ENCODE measurements around the gene NLGN4Y. TPM values are rescaled to one million over a fixed set of nuclear protein-coding genes. Genes with fewer than 3 reads are reported as not detected.

The NLGN4Y gene
- total RNA-seq, 1 donor from 2014 or later, result not detected

DNA sequence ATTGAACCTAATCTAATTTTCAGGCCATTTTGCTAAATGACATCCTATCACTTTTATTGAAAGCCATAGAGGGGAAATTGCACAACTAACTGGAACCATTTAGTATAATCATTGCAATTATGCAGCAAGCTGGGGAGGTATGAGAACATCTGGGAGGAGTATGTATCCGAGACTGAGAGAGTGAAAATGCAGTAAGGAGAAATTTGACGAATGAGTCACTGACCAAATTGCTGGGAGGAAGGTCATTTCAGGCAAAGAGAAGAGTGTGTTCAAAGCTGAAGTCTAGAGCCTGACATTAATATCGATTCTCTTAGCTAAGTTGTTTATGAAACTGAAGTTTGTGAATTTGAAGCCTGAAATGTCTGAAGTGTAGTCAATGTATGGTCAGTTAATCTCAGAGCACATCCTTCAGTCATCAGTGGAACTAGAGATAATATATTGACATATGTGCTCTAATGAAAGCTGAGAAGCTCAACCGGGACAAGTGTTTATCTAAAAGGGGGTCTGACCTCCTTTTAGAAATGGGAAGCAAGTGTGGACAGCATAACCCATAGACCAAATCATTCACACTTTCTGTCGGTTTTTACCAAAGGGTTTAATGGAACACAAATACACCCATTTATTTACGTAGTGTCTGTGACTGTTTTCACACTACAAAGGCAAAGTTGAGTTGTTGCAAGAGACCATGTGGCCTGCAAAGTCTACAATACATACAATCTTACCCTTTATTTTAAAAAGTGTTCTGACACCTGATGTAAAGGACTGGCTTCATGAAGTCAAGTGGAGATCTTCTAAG lies 120.0 kb downstream of the NLGN4Y start:
- DNase-seq (ENCODE audit: low read depth, low spot score), result no peak
- Mint-ChIP-seq H3K4me3 (no peak overlapping the region), H3K9me3 (no peaks in the 10 kb centered on the region), H3K27ac (ENCODE audit: unreplicated experiment) (no peak overlapping the region), H3K36me3 (ENCODE audit: low read depth) (no peaks in the 10 kb centered on the region), H3K4me1 (no peaks in the 10 kb centered on the region), H3K27me3 (ENCODE audit: low read depth) (no peaks in the 10 kb centered on the region)
- TF ChIP-seq, protein P1, sequence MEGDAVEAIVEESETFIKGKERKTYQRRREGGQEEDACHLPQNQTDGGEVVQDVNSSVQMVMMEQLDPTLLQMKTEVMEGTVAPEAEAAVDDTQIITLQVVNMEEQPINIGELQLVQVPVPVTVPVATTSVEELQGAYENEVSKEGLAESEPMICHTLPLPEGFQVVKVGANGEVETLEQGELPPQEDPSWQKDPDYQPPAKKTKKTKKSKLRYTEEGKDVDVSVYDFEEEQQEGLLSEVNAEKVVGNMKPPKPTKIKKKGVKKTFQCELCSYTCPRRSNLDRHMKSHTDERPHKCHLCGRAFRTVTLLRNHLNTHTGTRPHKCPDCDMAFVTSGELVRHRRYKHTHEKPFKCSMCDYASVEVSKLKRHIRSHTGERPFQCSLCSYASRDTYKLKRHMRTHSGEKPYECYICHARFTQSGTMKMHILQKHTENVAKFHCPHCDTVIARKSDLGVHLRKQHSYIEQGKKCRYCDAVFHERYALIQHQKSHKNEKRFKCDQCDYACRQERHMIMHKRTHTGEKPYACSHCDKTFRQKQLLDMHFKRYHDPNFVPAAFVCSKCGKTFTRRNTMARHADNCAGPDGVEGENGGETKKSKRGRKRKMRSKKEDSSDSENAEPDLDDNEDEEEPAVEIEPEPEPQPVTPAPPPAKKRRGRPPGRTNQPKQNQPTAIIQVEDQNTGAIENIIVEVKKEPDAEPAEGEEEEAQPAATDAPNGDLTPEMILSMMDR (conservative IDR thresholded peaks at IDR 0.05), result no peak

DNA sequence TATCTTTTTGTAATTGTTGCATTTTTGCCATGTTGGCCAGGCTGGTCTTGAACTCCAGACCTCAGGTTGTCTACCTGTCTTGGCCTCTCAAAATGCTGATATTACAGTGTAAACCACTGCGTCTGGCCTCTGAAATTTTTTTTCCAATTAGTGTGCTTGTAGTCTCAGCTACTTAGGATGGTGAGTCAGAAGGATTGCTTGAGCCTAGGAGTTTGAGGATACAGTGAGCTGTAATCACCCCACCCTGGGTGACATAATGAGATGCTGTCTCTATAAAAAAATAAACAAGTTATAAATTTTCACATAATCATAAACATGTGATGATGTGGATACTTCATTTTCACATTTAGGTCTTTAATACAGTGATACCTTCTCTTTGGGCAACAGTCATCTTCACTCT lies 154.9 kb downstream of the NLGN4Y start:
- H3K36me3 Mint-ChIP-seq (ENCODE audit: low read depth), result no peaks in the 10 kb centered on the region
- H3K27me3 Mint-ChIP-seq (ENCODE audit: low read depth), result no peaks in the 10 kb centered on the region
- no peaks in the 10 kb centered on the region for H3K9me3 Mint-ChIP-seq
- TF ChIP-seq, protein P1 (conservative IDR thresholded peaks at IDR 0.05), result no peak
- no peaks in the 10 kb centered on the region for H3K4me1 Mint-ChIP-seq
- no peak overlapping the region for H3K27ac Mint-ChIP-seq (ENCODE audit: unreplicated experiment)
- DNase-seq (ENCODE audit: low read depth, low spot score), result no peak
- no peak overlapping the region for H3K4me3 Mint-ChIP-seq

DNA sequence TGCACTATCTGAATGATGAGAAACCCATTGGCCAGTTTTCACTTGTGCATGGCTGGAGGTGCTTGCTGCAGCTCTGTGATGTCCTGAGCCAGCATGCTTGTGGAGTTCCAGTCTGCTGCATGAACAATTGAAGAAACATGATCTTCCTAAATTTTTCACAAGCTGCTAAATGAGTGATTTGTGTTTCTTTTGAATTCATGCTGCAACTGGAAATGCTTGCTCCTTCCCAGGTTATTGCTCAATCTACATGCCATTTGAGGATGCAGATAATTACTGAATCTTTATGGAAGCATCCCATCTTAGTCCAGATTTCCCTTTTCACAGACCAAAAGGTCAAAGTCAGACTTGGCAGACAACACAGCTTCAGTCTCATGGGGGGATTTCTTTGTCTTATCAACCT lies 170.2 kb downstream of the NLGN4Y start:
- H3K4me1 Mint-ChIP-seq, result no peaks in the 10 kb centered on the region
- no peaks in the 10 kb centered on the region for H3K36me3 Mint-ChIP-seq (ENCODE audit: low read depth)
- H3K9me3 Mint-ChIP-seq, result no peaks in the 10 kb centered on the region
- no peak for DNase-seq (ENCODE audit: low read depth, low spot score)
- H3K27ac Mint-ChIP-seq (ENCODE audit: unreplicated experiment), result no peak overlapping the region
- no peaks in the 10 kb centered on the region for H3K27me3 Mint-ChIP-seq (ENCODE audit: low read depth)
- TF ChIP-seq, protein P1 (conservative IDR thresholded peaks at IDR 0.05), result no peak
- no peak overlapping the region for H3K4me3 Mint-ChIP-seq

DNA sequence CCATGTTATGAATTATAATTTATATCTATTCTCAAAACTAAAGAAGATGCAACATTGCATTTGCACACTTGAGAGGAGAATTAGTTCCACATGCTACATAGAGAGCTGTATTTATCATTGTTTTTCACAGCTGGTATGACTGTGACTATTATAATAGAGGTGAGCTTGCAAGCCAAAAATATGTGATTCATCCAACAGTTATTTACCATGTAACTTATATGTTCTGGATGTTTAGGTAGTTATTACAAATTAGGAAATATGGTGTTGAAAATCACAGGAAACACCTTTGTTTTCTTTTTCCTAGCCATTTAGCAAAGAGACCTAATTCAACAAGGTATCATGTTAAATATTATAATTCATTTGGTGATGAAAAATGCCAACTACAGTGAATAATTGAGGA lies 183.8 kb downstream of the NLGN4Y start:
- no peaks in the 10 kb centered on the region for H3K4me1 Mint-ChIP-seq

DNA sequence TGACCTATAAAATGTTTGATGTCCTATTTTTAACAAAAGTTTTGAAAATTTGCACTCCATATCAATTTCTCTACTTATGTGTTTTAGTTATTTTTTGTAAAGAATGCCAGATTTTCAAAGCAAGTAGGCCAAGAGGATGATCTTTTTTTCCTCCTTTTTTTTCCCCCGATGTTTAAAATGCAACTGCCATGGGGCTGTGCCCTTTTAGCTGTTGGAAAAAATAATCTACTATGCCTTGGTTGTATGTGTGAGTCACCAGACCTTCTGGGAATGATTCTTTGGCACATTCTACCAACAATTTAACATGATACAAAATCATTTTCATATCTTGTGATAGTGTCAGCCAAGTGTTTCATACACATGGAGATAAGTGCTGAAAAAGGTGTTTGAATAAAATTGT lies 217.3 kb downstream of the NLGN4Y start:
- Mint-ChIP-seq H3K27ac (ENCODE audit: unreplicated experiment) (no peak overlapping the region), H3K36me3 (ENCODE audit: low read depth) (no peaks in the 10 kb centered on the region), H3K9me3 (no peaks in the 10 kb centered on the region), H3K4me1 (no peaks in the 10 kb centered on the region), H3K4me3 (no peak overlapping the region), H3K27me3 (ENCODE audit: low read depth) (no peaks in the 10 kb centered on the region)
- TF ChIP-seq, protein P1 (conservative IDR thresholded peaks at IDR 0.05), result no peak
- DNase-seq (ENCODE audit: low read depth, low spot score), result no peak

More for the DNA sequence above, 183.8 kb downstream of the NLGN4Y start:
- Mint-ChIP-seq H3K9me3 (no peaks in the 10 kb centered on the region), H3K27me3 (ENCODE audit: low read depth) (no peaks in the 10 kb centered on the region), H3K36me3 (ENCODE audit: low read depth) (no peaks in the 10 kb centered on the region), H3K4me3 (no peak overlapping the region), H3K27ac (ENCODE audit: unreplicated experiment) (no peak overlapping the region)
- TF ChIP-seq, protein P1 (conservative IDR thresholded peaks at IDR 0.05), result no peak
- no peak for DNase-seq (ENCODE audit: low read depth, low spot score)

Measured in neural crest cell (in vitro differentiated cells).